ENCODE results near the gene ARHGAP6.
A peak's percentile ranks its signal among the peaks of the same experiment; 100 is the strongest.

ARHGAP6 gene

DNA sequence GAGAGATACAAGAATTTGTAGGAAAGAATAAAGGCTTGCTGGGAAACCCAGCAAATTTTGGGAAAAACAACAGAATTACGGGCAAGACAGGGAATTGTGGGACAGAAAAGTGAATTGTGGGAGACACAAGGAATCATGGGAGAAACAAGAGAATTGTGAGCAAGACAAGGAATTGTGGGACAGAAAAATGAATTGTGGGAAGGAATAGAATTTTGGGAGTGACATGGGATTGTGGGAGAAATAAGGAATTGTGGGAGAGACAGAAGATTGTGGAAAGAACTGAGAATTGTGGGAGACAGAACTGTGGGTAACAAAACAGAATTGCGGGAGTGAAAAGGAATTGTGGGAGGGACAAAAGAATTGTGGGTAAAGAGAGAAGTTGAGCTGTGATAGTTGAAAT lies 555.8 kb downstream of the ARHGAP6 start:
- H3K27ac ChIP-seq = no peak overlapping the region
- DNase-seq (ENCODE audit: low spot score) = no peak
- POLR2A ChIA-PET (ENCODE audit: low non-redundant PET) = no interaction called here
- TF ChIP-seq, protein P1, sequence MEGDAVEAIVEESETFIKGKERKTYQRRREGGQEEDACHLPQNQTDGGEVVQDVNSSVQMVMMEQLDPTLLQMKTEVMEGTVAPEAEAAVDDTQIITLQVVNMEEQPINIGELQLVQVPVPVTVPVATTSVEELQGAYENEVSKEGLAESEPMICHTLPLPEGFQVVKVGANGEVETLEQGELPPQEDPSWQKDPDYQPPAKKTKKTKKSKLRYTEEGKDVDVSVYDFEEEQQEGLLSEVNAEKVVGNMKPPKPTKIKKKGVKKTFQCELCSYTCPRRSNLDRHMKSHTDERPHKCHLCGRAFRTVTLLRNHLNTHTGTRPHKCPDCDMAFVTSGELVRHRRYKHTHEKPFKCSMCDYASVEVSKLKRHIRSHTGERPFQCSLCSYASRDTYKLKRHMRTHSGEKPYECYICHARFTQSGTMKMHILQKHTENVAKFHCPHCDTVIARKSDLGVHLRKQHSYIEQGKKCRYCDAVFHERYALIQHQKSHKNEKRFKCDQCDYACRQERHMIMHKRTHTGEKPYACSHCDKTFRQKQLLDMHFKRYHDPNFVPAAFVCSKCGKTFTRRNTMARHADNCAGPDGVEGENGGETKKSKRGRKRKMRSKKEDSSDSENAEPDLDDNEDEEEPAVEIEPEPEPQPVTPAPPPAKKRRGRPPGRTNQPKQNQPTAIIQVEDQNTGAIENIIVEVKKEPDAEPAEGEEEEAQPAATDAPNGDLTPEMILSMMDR (conservative IDR thresholded peaks at IDR 0.05; ENCODE audit: low read depth) = no peak
- CTCF ChIA-PET = no interaction called here

DNA sequence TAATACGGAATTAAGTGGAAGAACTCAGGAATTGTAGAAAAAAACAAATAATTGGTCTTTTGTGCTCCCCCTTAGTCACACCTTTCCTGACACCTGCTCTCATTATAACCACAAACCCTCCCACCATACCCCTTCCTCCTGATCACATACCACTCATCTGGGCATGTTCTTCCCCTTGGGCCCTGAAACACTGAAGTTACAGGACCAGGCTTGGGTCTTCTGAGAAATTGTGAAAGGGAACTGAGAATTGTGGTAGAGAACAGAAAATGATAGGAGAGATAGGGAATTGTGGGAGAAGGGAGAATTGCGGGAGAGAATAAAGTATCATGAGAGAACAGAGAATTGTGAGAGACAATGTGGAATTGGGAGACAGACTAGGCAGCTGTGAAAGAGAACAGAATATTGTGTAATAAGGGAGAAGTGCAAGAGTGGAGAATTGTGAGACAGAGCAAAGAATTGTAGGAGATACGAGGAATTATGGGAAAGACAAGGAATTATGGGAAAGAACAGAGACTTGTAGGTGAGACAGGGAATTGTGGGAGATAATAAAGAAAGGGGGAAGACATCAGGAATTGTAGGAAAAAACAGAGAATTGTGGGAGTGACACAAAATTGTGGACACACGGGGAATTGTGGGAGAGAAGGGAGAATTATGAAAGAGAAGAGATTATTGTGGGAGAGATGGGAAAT lies 557.3 kb downstream of the ARHGAP6 start:
- TF ChIP-seq, protein P1 (conservative IDR thresholded peaks at IDR 0.05; ENCODE audit: low read depth) = no peak
- ChIA-PET CTCF (no interaction called here), POLR2A (ENCODE audit: low non-redundant PET) (no interaction called here)
- no peak overlapping the region for H3K27ac ChIP-seq
- DNase-seq (ENCODE audit: low spot score) = no peak

DNA sequence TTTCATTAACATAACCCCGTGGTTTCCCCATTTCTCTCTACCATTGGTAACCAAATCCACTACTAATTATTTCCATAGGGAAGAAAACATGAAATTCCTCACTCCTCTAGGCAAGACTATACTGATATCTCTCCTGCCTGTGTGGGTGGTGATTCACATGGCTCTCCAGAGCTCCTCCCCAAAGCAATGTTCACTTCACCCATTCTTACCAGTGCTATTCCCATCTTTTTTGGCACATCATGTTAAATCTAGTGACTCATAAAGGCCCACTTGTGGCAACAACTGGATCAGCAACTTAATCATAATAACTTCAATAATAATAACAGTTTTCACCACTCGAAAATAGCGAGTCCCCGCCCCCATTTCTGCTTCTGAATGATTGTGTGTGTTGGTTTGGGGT lies 560.6 kb downstream of the ARHGAP6 start:
- POLR2A ChIA-PET (ENCODE audit: low non-redundant PET) = no interaction called here
- CTCF ChIA-PET = no interaction called here
- peak; percentile 56 for DNase-seq (ENCODE audit: low spot score)
- TF ChIP-seq, protein P1 (conservative IDR thresholded peaks at IDR 0.05; ENCODE audit: low read depth) = no peak
- H3K27ac ChIP-seq = no peak overlapping the region

DNA sequence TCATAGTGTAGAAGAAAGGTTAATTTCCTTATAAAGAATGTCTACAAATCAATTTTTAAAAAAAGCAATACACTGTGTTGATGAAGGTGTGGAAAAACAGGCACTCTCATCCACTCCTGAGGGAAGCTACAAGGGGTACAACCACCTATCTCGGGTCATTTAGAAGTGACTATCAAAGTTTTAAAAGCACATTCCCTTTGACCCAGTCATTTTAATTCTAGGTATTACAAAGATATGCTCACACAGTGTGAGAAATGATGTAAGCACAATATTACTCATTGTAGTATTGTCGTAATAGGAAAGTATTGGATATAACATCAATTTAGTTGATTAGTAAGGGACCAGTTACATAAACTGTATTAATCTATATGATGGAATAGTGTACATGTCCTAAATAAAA lies 562.0 kb downstream of the ARHGAP6 start:
- CTCF ChIA-PET = no interaction called here
- TF ChIP-seq, protein P1 (conservative IDR thresholded peaks at IDR 0.05; ENCODE audit: low read depth) = no peak

DNA sequence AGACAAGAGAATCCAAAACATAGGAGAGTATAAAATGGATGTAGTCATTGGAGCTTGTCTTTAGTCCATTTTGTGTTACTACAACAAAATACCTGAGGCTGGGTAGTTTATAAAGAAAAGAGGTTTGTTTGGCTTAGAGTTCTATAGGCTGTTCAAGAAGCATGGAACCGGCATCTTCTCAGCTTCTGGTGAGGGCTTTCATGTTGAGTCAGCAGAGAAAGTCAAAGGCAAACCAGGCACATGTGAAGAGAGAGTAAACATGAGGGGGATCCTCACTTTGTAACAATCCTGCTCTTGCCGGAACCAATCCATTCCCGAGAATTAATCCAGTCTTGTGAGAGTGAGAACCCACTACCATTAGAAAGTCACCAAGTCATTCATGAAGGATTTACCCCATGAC lies 562.7 kb downstream of the ARHGAP6 start:
- CTCF ChIA-PET = no interaction called here
- DNase-seq (ENCODE audit: low spot score) = no peak
- H3K27ac ChIP-seq = no peak overlapping the region
- POLR2A ChIA-PET (ENCODE audit: low non-redundant PET) = no interaction called here
- TF ChIP-seq, protein P1 (conservative IDR thresholded peaks at IDR 0.05; ENCODE audit: low read depth) = no peak

More for the DNA sequence above, 562.0 kb downstream of the ARHGAP6 start:
- H3K27ac ChIP-seq = no peak overlapping the region
- POLR2A ChIA-PET (ENCODE audit: low non-redundant PET) = no interaction called here
- no peak for DNase-seq (ENCODE audit: low spot score)

DNA sequence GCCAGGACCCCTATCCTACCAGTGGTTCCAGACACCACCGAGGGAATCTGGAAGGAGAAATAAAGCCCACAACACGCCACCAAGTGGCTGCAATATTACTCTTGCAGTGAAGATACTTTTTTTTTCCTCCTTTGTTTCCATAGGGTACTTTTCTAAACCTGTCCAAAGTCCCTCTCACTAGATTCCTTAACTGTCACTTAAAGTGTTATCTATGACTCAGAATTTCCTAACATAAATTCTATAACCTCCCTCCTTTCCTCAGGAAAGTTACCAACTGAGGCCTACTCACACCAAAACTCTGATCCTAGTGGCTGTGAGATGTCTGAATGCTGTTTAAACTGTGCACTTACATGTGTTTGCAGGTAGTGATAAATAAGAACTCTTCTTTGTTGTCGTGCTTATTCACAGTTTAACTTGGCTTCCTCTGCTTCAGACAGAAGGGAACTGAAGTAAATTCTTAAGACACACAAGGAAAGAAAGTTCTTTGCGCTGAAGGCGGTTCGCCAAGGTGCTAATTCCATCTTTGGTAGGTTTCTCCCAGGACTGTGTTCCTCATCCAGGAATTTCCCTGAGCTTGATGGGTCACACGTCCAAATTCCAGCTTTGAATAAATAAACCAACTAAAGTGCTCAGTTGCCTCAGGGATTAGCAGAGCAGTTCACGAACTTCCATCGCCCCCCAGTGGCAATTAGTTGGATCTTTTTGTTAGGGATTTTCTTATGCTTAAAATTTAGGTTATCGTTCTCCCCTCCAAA lies 565.3 kb downstream of the ARHGAP6 start:
- POLR2A ChIA-PET (ENCODE audit: low non-redundant PET) = no interaction called here

More for the DNA sequence above, 565.3 kb downstream of the ARHGAP6 start:
- DNase-seq (ENCODE audit: low spot score) = peak; percentile 27
- CTCF ChIA-PET = interaction anchor here (0.6 kb wide), 3 partner anchors 372 to 758 kb away, joined by 3 to 5 read pairs (median 3); no protein-coding TSS in a partner anchor
- TF ChIP-seq, protein P1 (conservative IDR thresholded peaks at IDR 0.05; ENCODE audit: low read depth) = peak; percentile 33
- H3K27ac ChIP-seq = no peak overlapping the region
